HG03457 (cell line): ENCODE results near the gene RAP1A.
"Not testable (repeated sequence)": the region's sequence is repeated elsewhere in the genome, so short reads cannot be mapped to it uniquely, and the experiment has no call there.

ENCODE experiments used
- ATAC-seq: cut with Tn5 transposase; IDR thresholded peaks from one replicate; pipeline ENCODE4 v1.9.1; 2021; ENCODE audit warnings: moderate number of reproducible peaks; ENCODE audit not compliant: unreplicated experiment

RAP1A gene

GRCh38 chr1:111597426-111597825 is 22.2 kb upstream of the RAP1A start:
- ATAC-seq, result no peak

GRCh38 chr1:111598544-111598943 is 21.0 kb upstream of the RAP1A start:
- ATAC-seq, result no peak

- ATAC-seq, result no peak
Measured at GRCh38 chr1:111599781-111600693, 19.6 kb upstream of the RAP1A start.

GRCh38 chr1:111600886-111601386 is 18.7 kb upstream of the RAP1A start:
- no peak for ATAC-seq

- no peak for ATAC-seq
Measured at GRCh38 chr1:111602302-111602701, 17.3 kb upstream of the RAP1A start.

- ATAC-seq, result no peak
Measured at GRCh38 chr1:111602974-111603373, 16.6 kb upstream of the RAP1A start.

- no peak for ATAC-seq
Measured at GRCh38 chr1:111603979-111604378, 15.6 kb upstream of the RAP1A start.

GRCh38 chr1:111604931-111605330 is 14.7 kb upstream of the RAP1A start:
- ATAC-seq, result no peak

- no peak for ATAC-seq
Measured at GRCh38 chr1:111605576-111605975, 14.0 kb upstream of the RAP1A start.

GRCh38 chr1:111606457-111607215 is 13.0 kb upstream of the RAP1A start:
- ATAC-seq, result not testable (repeated sequence)

GRCh38 chr1:111608528-111608927 is 11.1 kb upstream of the RAP1A start:
- not testable (repeated sequence) for ATAC-seq

GRCh38 chr1:111611986-111612385 is 7.6 kb upstream of the RAP1A start:
- ATAC-seq, result no peak

- ATAC-seq, result peak; percentile 40
Measured at GRCh38 chr1:111615870-111616715, 3.5 kb upstream of the RAP1A start.

- ATAC-seq, result no peak
Measured at GRCh38 chr1:111618081-111618480, 1.5 kb upstream of the RAP1A start.

GRCh38 chr1:111618961-111619634 is 491 bp upstream of the RAP1A start:
- no peak for ATAC-seq

- no peak for ATAC-seq
Measured at GRCh38 chr1:111620441-111620971, 917 bp downstream of the RAP1A start.

- ATAC-seq, result no peak
Measured at GRCh38 chr1:111621050-111621449, 1.5 kb downstream of the RAP1A start.

- ATAC-seq, result no peak
Measured at GRCh38 chr1:111622166-111622565, 2.6 kb downstream of the RAP1A start.

- no peak for ATAC-seq
Measured at GRCh38 chr1:111624382-111624781, 4.8 kb downstream of the RAP1A start.

- no peak for ATAC-seq
Measured at GRCh38 chr1:111625276-111625675, 5.7 kb downstream of the RAP1A start.
